Measurements from ENCODE around the gene ULK2. TPM values are rescaled to one million over a fixed set of nuclear protein-coding genes. Genes with fewer than 3 reads are reported as not detected.

The ULK2 gene
- total and polyA plus RNA-seq, 10 of the 15 experiments (the other 5 are each of a cell fraction or from before 2014, with no cell fraction given) = 0.29 to 5.3 (median 1.6) TPM

- Histone ChIP-seq H4K20me1 (ENCODE audit: control insufficient read depth, insufficient read depth) (no peaks in the 10 kb centered on the region), H3K9me3 (replicated peaks; ENCODE audit: control insufficient read depth, insufficient read depth, low read length) (no peaks in the 10 kb centered on the region), H3K4me1 (ENCODE audit: control insufficient read depth, insufficient read depth, low read length) (no peaks in the 10 kb centered on the region), H3K27me3 (replicated peaks in 1 of 2; ENCODE audit: control insufficient read depth in 2 of 2, insufficient read depth in 2 of 2, low read length in 1 of 2) (no peaks in the 10 kb centered on the region), H3K4me3 (no peak overlapping the region), H3K79me2 (ENCODE audit: control insufficient read depth, insufficient read depth, low read length) (no peaks in the 10 kb centered on the region), H2AFZ (ENCODE audit: control insufficient read depth, low read depth, low read length) (no peak overlapping the region), H3K27ac (ENCODE audit: control insufficient read depth, insufficient read depth) (no peak overlapping the region), H3K4me2 (ENCODE audit: control insufficient read depth, insufficient read depth) (no peak overlapping the region), H3K36me3 (ENCODE audit: control insufficient read depth in 2 of 2, insufficient read depth in 2 of 2, low read length in 1 of 2) (no peaks in the 10 kb centered on the region), H3K9ac (ENCODE audit: control insufficient read depth, insufficient read depth, low read length) (no peak overlapping the region)
- BruUV-seq (replicated peaks) = no TSS peak
- CTCF ChIA-PET = no interaction called here
- SMC1A ChIA-PET (ENCODE audit: uncharacterized antibody, unreplicated experiment) = interaction anchor here (0.6 kb wide), 1 partner anchor 1605 kb away, joined by 3 read pairs; no protein-coding TSS in a partner anchor
- FAIRE-seq = no peak
- in situ Hi-C loops (cut with MboI) = no loop called here
- POLR2A ChIA-PET = no interaction called here
- WGBS (ENCODE audit: insufficient coverage, insufficient replicate concordance, low lambda C conversion rate, missing lambda C conversion rate) = 89% methylated on average over 7 of the region's 7 CpGs
- ATAC-seq = no peak
- RAD21 ChIA-PET (ENCODE audit: unreplicated experiment) = interaction anchor here (0.6 kb wide), 1 partner anchor 76 kb away, joined by 3 read pairs; no protein-coding TSS in a partner anchor
- intact Hi-C loops (cut with micrococcal nuclease; ENCODE audit: unreplicated experiment) = no loop called here
- DNase-seq (ENCODE audit: low read depth, low spot score) = no peak
- TF ChIP-seq NFYB (IDR thresholded peaks at IDR 0.05; ENCODE audit: insufficient read depth, low read depth, low read length) (no peak), NBN (IDR thresholded peaks at IDR 0.05) (no peak), SUZ12 (IDR thresholded peaks at IDR 0.05; ENCODE audit: unreplicated experiment) (no peak), ZNF24 (IDR thresholded peaks at IDR 0.05) (no peak), LARP7 (IDR thresholded peaks at IDR 0.05) (no peak), EP300 (IDR thresholded peaks at IDR 0.05; ENCODE audit: borderline replicate concordance in 1 of 2, control insufficient read depth in 1 of 2, low read depth in 2 of 2, low read length in 2 of 2) (no peak), HDAC2 (IDR thresholded peaks at IDR 0.05) (no peak), BMI1 (IDR thresholded peaks at IDR 0.05; ENCODE audit: borderline replicate concordance) (no peak), ZBTB40 (IDR thresholded peaks at IDR 0.05; ENCODE audit: borderline replicate concordance) (no peak), BHLHE40 (IDR thresholded peaks at IDR 0.05; ENCODE audit: borderline replicate concordance in 1 of 2, low read depth in 2 of 2, low read length in 1 of 2) (no peak), CBX3 (IDR thresholded peaks at IDR 0.05; ENCODE audit: borderline replicate concordance, low read depth) (no peak), TCF12 (IDR thresholded peaks at IDR 0.05; ENCODE audit: low read depth, low read length) (no peak)
- TF ChIP-seq, protein P1, sequence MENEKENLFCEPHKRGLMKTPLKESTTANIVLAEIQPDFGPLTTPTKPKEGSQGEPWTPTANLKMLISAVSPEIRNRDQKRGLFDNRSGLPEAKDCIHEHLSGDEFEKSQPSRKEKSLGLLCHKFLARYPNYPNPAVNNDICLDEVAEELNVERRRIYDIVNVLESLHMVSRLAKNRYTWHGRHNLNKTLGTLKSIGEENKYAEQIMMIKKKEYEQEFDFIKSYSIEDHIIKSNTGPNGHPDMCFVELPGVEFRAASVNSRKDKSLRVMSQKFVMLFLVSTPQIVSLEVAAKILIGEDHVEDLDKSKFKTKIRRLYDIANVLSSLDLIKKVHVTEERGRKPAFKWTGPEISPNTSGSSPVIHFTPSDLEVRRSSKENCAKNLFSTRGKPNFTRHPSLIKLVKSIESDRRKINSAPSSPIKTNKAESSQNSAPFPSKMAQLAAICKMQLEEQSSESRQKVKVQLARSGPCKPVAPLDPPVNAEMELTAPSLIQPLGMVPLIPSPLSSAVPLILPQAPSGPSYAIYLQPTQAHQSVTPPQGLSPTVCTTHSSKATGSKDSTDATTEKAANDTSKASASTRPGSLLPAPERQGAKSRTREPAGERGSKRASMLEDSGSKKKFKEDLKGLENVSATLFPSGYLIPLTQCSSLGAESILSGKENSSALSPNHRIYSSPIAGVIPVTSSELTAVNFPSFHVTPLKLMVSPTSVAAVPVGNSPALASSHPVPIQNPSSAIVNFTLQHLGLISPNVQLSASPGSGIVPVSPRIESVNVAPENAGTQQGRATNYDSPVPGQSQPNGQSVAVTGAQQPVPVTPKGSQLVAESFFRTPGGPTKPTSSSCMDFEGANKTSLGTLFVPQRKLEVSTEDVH (IDR thresholded peaks at IDR 0.05; ENCODE audit: low read depth, partially characterized antibody) = no peak
- TF ChIP-seq, protein P2, sequence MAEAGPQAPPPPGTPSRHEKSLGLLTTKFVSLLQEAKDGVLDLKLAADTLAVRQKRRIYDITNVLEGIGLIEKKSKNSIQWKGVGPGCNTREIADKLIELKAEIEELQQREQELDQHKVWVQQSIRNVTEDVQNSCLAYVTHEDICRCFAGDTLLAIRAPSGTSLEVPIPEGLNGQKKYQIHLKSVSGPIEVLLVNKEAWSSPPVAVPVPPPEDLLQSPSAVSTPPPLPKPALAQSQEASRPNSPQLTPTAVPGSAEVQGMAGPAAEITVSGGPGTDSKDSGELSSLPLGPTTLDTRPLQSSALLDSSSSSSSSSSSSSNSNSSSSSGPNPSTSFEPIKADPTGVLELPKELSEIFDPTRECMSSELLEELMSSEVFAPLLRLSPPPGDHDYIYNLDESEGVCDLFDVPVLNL (IDR thresholded peaks at IDR 0.05; ENCODE audit: low read depth, low read length) = no peak
- TF ChIP-seq, protein P3, sequence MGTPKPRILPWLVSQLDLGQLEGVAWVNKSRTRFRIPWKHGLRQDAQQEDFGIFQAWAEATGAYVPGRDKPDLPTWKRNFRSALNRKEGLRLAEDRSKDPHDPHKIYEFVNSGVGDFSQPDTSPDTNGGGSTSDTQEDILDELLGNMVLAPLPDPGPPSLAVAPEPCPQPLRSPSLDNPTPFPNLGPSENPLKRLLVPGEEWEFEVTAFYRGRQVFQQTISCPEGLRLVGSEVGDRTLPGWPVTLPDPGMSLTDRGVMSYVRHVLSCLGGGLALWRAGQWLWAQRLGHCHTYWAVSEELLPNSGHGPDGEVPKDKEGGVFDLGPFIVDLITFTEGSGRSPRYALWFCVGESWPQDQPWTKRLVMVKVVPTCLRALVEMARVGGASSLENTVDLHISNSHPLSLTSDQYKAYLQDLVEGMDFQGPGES (IDR thresholded peaks at IDR 0.05) = no peak
These were observed 79.9 kb downstream of the ULK2 start for GRCh38 chr17:19787733-19788357.
